8988T (cell line): ENCODE data around the gene PSMG4.
"Not testable (repeated sequence)": the region's sequence is repeated elsewhere in the genome, so short reads cannot be mapped to it uniquely, and the experiment has no call there.

Source experiments
- DNase-seq: peaks from one replicate; pipeline ENCODE4 v3.0.0; 2011

The PSMG4 gene

GRCh38 chr6:3230900-3231246, 27.9 kb upstream of the PSMG4 start:
- DNase-seq = no peak

GRCh38 chr6:3231247-3232016, 27.3 kb upstream of the PSMG4 start:
- DNase-seq = no peak

GRCh38 chr6:3232017-3232945, 26.5 kb upstream of the PSMG4 start:
- DNase-seq = no peak

GRCh38 chr6:3233321-3233720, 25.4 kb upstream of the PSMG4 start:
- DNase-seq = no peak

- no peak for DNase-seq
Observed at GRCh38 chr6:3233904-3234303, 24.8 kb upstream of the PSMG4 start.

GRCh38 chr6:3235486-3235885, 23.3 kb upstream of the PSMG4 start:
- DNase-seq = no peak

- no peak for DNase-seq
Observed at GRCh38 chr6:3236005-3236404, 22.7 kb upstream of the PSMG4 start.

GRCh38 chr6:3237761-3238662, 20.7 kb upstream of the PSMG4 start:
- DNase-seq = no peak

GRCh38 chr6:3239110-3239830, 19.5 kb upstream of the PSMG4 start:
- DNase-seq = no peak

GRCh38 chr6:3240595-3240994, 18.2 kb upstream of the PSMG4 start:
- DNase-seq = no peak

GRCh38 chr6:3241745-3242144, 17.0 kb upstream of the PSMG4 start:
- not testable (repeated sequence) for DNase-seq

GRCh38 chr6:3242768-3243167, 16.0 kb upstream of the PSMG4 start:
- DNase-seq = no peak

- DNase-seq = no peak
Observed at GRCh38 chr6:3244003-3244831, 14.5 kb upstream of the PSMG4 start.

- not testable (repeated sequence) for DNase-seq
Observed at GRCh38 chr6:3244832-3245161, 13.9 kb upstream of the PSMG4 start.

GRCh38 chr6:3245216-3245615, 13.5 kb upstream of the PSMG4 start:
- DNase-seq = no peak

GRCh38 chr6:3247255-3248146, 11.2 kb upstream of the PSMG4 start:
- DNase-seq = peak; percentile 56

- no peak for DNase-seq
Observed at GRCh38 chr6:3249821-3250220, 8.9 kb upstream of the PSMG4 start.

GRCh38 chr6:3250231-3250675, 8.5 kb upstream of the PSMG4 start:
- DNase-seq = no peak

- peak; percentile 90 for DNase-seq
Observed at GRCh38 chr6:3251462-3252314, 7.1 kb upstream of the PSMG4 start.
